ENCODE measurements around the gene OGDH.

- TF ChIP-seq YY1 (IDR thresholded peaks at IDR 0.05; ENCODE audit: low read depth) (no peak), RAD21 (IDR thresholded peaks at IDR 0.05; ENCODE audit: low read depth) (no peak), FOXM1 (IDR thresholded peaks at IDR 0.05; ENCODE audit: borderline replicate concordance, low read depth) (no peak), CEBPB (IDR thresholded peaks at IDR 0.05) (no peak)
Observed at GRCh38 chr7:44712012-44712411, 105.6 kb downstream of the OGDH start.
